ENCODE data around the gene GPNMB.

DNA sequence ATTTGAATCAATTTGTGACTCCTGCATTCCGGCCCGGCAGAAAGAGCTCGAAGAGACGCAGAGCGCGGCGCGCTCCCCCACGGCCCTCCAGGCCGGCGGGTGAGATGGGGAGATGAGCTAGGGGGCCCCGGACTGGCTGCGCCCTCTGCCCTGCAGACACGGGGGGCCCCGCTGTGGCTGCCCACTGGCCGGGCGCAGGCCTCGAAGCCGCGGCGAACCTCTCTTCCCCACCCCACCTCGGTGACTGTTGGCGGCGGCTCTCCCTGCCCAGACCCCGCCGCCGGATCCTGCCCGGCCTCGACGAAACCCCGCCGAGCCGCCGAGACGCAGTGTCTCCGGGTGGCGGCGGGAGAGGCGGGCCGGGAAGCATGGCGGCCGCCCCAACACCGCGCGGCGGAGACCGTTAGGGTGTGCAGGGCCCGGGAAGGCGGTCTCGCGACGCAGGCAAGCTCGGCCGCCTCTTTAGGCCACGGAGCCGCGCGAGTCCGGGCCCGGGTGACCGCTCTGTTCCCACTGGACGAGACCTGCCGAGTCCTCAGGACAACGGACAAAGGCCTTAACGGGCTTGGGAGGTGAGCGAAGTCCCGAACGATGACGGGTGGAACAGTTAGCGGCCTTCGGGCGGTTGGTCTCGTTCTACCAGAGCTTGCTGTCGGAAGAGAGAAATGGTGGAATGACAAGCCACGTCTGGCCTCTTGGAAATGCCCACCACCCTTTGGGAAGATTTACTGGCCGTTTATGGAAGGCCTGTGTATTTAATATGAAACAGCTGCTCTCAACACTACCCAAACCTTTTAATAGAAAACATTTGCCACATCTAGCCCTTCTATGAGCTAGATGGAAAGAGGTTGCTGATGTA lies 40.4 kb upstream of the GPNMB start:
- no peak for TF ChIP-seq POLR2A (IDR thresholded peaks at IDR 0.05)
- TF ChIP-seq, protein P1, sequence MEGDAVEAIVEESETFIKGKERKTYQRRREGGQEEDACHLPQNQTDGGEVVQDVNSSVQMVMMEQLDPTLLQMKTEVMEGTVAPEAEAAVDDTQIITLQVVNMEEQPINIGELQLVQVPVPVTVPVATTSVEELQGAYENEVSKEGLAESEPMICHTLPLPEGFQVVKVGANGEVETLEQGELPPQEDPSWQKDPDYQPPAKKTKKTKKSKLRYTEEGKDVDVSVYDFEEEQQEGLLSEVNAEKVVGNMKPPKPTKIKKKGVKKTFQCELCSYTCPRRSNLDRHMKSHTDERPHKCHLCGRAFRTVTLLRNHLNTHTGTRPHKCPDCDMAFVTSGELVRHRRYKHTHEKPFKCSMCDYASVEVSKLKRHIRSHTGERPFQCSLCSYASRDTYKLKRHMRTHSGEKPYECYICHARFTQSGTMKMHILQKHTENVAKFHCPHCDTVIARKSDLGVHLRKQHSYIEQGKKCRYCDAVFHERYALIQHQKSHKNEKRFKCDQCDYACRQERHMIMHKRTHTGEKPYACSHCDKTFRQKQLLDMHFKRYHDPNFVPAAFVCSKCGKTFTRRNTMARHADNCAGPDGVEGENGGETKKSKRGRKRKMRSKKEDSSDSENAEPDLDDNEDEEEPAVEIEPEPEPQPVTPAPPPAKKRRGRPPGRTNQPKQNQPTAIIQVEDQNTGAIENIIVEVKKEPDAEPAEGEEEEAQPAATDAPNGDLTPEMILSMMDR (IDR thresholded peaks at IDR 0.05): no peak
- TF ChIP-seq EP300 (IDR thresholded peaks at IDR 0.05): no peak

Measured in tibial nerve (tissue), 4 donors.